ENCODE results near the gene ZNF521.

ZNF521 gene

GRCh38 chr18:25113566-25113965, 238.4 kb downstream of the ZNF521 start:
- no peak for DNase-seq

DNA sequence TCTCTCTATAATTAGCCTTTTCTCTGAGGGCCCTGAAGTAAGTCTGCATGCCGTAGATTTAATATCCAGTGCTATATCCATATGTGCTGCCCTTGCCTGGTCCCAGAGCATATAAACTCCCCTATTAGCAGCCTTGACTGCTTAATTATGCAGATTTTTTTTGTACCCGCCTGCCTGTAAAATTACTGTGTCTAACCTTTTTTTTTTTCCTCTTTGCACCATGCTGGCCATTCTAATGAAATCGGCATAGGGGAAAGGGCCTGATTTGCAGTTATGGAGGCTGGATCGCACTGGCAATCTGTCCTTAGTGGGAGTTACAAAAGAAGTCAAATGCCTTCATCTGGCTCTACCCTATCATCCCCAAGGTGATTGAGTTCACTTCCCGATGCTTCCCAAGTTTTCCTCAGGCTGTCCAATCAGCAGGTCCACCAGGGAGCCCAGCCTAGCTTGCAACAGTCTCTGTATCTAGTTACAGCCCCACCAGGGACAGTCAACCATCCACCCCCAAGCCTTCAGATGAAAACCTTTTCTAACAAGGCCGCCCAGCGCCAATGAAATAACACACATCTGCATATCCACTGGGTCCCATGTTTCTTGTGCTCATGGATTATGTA, 239.0 kb downstream of the ZNF521 start:
- no peak for DNase-seq

DNA sequence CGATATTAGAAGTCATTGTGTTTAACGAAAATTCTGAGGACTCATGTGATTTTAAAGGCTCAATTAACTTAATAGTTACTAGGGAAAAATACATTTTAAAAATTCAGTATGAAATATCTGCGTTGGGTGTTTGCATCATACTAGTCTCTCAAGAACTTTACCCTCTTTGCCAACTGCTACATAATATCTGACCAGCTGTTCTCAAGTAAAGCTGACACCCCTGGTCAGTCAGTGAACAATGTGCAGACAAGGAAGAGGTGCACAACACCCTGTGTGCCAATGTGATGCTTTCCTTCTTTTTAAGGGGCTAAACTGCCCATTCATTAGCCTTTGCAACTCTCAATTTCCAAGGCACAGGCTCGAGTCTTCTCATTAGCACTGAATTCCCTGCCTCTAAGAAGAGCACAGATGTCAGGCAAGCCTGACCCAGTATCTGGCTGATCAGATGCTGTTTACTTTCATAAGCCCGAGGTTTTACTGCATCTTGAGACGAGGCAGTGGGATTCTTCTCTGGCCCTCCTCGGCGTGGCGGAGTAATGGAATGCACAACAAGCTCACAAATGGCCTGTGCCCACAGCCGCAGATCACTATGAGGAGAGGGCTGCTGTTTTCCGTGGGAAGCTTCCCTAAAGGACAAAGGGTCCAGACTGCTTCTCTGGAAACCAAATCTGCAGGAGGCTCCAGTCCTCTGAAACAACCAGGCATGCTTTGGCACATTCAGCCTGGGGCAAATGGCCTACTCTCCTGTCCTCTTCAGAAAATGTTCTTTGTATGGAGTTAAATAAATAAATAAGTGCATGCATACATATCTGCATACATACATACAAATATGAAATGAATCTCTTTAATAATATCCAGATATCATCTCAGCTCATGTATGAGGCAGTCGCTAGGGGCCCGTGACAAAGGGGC, 240.3 kb downstream of the ZNF521 start:
- DNase-seq = no peak

DNA sequence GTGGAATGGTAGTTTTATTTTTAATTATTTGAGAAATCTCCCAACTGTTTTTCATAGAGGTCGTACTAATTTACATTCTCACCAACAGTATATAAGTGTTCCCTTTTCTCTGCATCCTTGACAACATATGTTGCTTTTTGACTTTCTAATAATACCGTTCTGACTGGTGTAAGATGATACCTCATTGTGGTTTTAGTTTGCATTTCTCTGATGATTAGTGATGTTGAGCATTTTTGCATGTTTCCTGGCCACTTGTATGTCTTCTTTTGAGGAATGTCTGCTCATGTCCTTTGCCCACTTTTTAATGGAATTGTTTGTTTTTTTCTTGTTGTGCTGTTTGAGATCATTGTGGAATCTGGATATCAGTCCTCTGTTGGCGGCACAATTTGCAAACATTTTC, 242.5 kb downstream of the ZNF521 start:
- DNase-seq = no peak

DNA sequence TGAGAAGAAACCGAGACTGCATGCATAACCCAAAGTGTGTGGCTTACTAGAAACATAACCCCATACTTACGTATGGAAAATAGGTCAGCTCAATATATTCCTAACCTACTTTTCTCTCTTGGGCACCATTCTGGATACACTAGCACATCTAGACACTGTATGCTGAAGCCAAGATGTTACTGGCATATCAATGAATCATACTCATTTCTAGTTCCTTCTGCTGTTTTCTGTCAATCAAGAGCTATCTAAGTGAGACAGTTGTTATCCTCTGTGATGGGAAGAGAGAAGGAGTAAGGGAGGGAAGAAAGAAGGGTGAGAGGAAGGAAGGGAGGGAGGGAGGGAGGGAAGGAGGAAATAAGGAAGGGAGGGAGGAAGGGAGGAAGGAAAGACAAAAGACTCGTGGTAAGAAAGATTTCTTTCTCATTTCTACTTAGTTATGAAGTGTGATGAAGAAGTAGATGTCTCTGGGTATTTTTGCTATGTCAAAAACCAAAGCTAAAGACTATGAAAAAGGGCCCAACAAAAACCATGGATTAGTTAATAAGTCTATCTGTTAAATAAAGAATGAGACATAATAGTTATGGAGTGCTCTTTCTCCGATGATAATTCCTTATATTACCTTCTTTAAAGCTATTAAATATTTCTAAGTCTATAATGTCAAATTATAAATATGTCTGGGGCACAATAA, 248.4 kb downstream of the ZNF521 start:
- no peak for DNase-seq

- no peak for DNase-seq
Measured at GRCh38 chr18:25102662-25103061, 249.3 kb downstream of the ZNF521 start.

GRCh38 chr18:25100418-25100817, 251.5 kb downstream of the ZNF521 start:
- DNase-seq = no peak

DNA sequence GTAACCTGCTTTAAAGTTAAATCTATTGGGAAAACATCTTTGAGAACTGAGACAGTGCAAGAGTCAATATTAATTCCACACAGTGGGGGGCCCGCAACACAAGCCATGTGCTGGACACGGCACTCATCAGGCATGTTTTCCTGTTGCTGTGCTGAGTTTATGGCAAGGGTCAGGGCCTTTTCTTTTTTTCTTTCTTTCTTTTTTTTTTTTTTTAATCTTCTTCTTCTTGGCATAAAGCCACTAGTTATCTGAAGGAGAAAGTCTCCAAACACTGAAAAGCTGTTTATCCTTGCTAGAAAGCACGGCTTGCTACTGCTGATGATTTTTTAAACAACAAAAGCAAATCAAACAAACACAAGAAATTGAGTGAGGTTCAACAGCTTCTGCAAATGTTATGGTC, 252.1 kb downstream of the ZNF521 start:
- no peak for DNase-seq

DNA sequence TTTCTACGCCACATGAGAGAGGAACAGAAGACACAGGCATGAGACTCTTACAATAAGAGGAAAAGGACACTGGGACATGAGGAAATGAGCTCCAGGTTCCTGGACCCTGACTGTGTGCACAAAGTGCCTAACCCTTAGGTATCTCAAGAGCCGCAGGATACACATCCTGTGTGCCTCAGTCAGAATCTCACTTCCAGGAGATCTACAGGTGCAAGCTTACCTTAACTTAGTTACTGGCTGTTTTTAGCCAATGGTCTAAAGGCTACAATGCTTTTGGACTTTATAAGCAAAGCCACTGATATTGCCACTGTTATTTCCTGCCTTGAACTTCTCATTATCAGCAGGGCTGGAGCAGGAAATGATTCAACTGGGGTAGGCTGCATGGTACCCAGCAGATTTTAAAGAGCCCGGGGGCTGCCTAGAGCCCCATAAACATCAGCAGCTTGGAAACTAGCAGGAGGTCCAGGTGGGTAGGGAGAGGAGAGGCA, 254.4 kb downstream of the ZNF521 start:
- no peak for DNase-seq

DNA sequence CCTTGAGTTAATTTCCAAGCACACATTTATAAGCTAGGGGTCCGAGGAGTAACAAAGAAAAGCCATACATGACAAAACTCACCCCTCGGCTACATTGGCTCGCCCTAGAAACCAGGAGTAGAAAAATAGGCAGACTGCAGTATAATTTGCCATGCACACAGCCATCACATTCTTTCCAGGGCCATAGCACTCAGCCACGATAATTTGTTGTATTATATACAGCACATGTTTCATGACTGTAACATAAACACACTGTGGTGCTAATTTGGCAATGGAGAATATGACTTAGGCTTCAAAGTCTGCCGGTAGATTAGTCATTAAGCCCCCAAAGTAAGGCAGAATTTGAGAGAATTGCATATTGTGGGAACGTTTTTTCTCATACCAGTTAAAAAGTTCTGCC, 254.9 kb downstream of the ZNF521 start:
- DNase-seq = no peak

GRCh38 chr18:25093141-25093540, 258.8 kb downstream of the ZNF521 start:
- no peak for DNase-seq

DNA sequence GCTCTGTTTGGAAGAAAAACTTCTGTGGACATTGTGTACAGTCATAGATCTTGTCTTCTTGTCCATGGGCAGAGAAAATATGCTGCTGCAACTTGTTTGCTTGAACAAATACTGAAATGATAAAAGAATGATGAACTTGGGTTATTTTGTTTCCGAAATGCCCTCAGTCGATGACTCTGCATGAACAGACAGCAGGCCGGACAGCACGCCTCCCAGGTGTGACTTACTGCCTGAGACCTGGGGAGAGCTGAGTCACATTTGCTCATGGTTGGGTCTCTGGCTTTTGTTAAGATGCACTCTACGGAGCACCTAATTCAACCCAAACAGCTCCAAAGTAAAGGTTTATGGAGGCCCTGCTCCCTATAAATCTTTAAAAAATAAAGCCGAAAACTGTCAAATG, 262.5 kb downstream of the ZNF521 start:
- no peak for DNase-seq

GRCh38 chr18:25086876-25087275, 265.1 kb downstream of the ZNF521 start:
- no peak for DNase-seq

DNA sequence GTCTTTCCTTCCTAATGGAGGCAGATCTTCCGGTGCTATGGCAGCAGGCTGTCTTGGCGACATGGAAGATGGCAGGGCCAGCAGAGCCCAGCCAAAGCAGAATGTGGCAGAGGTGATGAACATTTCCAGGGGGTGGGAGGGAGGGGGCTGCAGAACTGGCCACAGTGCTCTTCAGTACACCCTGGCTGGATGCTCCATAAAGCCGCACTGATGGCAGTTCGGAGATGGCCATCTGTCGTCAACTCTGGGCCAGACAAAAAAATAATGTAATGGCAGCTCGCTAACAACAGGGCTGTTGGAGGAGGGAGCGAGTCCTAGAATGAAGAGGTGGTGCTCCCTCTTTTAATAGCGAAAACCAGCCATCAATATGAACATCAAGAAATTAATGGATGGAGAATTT, 271.0 kb downstream of the ZNF521 start:
- no peak for DNase-seq

- no peak for DNase-seq
Measured at GRCh38 chr18:25080211-25080610, 271.8 kb downstream of the ZNF521 start.

- DNase-seq = no peak
Measured at GRCh38 chr18:25077944-25078723, 273.8 kb downstream of the ZNF521 start.

DNA sequence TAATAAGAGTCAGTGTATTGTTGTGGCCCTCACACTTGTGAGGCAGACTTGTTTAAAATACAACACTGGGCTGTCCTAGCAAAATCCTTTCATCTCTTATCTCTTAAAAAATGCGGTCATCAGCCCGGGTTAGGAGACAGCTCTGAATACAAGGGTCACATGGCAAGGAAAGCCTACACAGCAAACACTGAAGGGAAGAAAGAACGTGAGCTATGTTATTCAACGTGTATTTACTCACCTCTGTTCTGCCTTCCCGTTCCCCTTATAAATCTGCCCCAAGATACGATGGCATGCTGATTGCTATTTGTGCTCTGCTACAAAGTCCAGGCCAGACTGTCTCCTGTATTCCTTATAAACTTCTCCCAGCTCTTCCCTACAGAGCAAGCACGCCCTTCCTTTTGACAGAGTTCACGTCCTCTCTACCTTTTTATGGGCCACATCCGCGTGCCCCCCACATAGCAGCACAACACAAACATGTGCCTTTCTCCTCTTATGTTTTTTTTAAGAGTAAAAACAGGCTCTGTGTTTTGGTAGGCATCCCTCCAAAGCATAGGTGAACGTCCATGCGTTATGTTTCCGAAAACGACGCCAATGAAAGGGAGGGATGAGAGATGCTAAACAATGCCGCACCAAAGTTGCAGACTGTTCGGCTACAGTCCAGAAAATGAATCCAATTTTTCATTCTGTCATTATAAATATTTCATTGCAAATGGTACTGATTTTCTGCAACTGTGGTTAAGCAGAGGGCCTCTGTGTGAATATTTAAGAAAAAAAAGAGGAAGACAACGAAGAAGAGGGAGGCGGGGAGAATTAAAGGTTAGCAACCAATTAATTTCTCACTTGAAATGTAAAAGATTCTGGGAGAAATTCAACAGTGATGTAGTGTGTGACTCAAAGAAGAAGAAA, 274.7 kb downstream of the ZNF521 start:
- DNase-seq = no peak

GRCh38 chr18:25075783-25076182, 276.2 kb downstream of the ZNF521 start:
- DNase-seq = no peak

- DNase-seq = no peak
Measured at GRCh38 chr18:25075331-25075730, 276.6 kb downstream of the ZNF521 start.

DNA sequence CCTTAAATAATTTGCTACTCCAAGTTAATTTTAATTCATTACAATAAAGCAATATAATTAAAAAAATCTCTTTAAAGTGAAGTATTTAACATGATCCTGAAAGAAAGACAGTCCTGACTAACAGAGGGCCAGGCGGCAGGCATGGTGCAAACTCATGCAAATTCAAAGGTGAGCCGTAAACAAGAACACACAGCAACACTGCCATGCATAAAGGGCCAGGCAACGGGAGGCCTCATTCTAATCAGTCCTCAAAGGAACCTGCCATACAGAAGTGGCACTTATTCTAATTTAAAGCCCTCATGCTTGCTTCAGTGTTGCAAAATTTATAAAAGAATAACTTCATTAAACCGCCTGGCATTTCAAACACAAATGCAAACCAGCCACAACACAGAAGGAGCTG, 277.0 kb downstream of the ZNF521 start:
- no peak for DNase-seq

DNA sequence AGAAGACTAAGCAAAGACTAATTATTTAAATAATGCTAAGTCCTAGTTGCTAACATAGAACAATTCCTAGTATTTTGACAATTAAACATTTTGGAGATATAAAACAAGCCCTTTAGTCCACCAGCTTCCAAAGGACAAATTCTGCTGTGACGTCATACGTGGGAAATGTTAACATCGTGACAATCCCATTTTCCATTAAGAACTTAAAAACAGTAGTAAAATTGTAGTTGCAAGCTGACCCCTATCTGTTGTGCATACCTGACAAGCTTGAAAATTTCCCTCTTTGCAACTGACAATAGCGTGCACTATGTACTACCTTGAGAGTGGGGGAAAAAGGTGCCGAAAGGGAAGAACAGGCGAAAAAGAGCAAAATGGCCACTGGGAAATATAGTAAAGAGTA, 279.8 kb downstream of the ZNF521 start:
- no peak for DNase-seq

All from activated naive CD4-positive, alpha-beta T cell (primary cell).